ENCODE measurements around the gene EMX2. TPM values are rescaled to one million over a fixed set of nuclear protein-coding genes. Genes with fewer than 3 reads are reported as not detected.
A peak's percentile ranks its signal among the peaks of the same experiment; 100 is the strongest.

EMX2 gene
- total and polyA plus RNA-seq, 12 donors = 0.13 to 0.59 (median 0.15) TPM; not detected in 7

- Histone ChIP-seq H3K36me3 (no peaks in the 10 kb centered on the region), H3K4me3 (peak overlapping the region in 9 of 10 donors; percentile 12 to 45 (median 39)), H3K4me1 (peaks cover 4 to 37% (median 21%) of the 10 kb centered on the region in 9 donors), H3K27me3 (peaks cover 43 to 100% (median 98%) of the 10 kb centered on the region in 7 donors), H3K27ac (no peak overlapping the region), H3K9me3 (no peaks in the 10 kb centered on the region)
- TF ChIP-seq CTCF (IDR thresholded peaks at IDR 0.05) = no peak
- 2 to 3% methylated on average over 74 to 76 of the region's 76 CpGs for WGBS, 2 donors
- DNase-seq (no peak), ATAC-seq (peak in 1 of 8 donors; percentile 14)
- intact Hi-C loops (cut with DNase I) = loop anchor here in 8 of 10 donors (5.0 to 10.0 kb wide), 4 partner anchors 570 to 710 kb away; no protein-coding TSS in a partner anchor
Measured at GRCh38 chr10:117534321-117535297, 7.9 kb upstream of the EMX2 start.

GRCh38 chr10:117535298-117536071, 7.1 kb upstream of the EMX2 start:
- ATAC-seq (peak in 3 of 8 donors; percentile 8 to 50 (median 27)), DNase-seq (no peak)
- no peak for TF ChIP-seq CTCF (IDR thresholded peaks at IDR 0.05)
- H3K4me3 ChIP-seq = peak overlapping the region in 9 of 10 donors; percentile 12 to 45 (median 39)
- intact Hi-C loops (cut with DNase I) = loop anchor here (2.0 to 10.0 kb wide), 5 partner anchors 569 to 709 kb away; no protein-coding TSS in a partner anchor
- H3K4me1 ChIP-seq = peaks cover 4 to 37% (median 21%) of the 10 kb centered on the region in 9 donors
- H3K27me3 ChIP-seq = peaks cover 50 to 100% (median 99%) of the 10 kb centered on the region in 7 donors
- 3 to 4% methylated on average over 54 of the region's 54 CpGs for WGBS, 2 donors
- no peaks in the 10 kb centered on the region for H3K36me3 ChIP-seq
- H3K27ac ChIP-seq = no peak overlapping the region
- no peaks in the 10 kb centered on the region for H3K9me3 ChIP-seq

- Histone ChIP-seq H3K27ac (no peak overlapping the region), H3K36me3 (no peaks in the 10 kb centered on the region), H3K4me3 (no peak overlapping the region), H3K27me3 (peaks cover 50 to 100% (median 99%) of the 10 kb centered on the region in 7 donors), H3K9me3 (no peaks in the 10 kb centered on the region), H3K4me1 (peaks cover 4 to 37% (median 21%) of the 10 kb centered on the region in 9 donors)
- intact Hi-C loops (cut with DNase I) = loop anchor here (2.0 to 10.0 kb wide), 5 partner anchors 569 to 709 kb away; no protein-coding TSS in a partner anchor
- ATAC-seq (no peak), DNase-seq (no peak)
- 4 to 6% methylated on average over 34 to 35 of the region's 35 CpGs for WGBS, 2 donors
- no peak for TF ChIP-seq CTCF (IDR thresholded peaks at IDR 0.05)
Measured at GRCh38 chr10:117536072-117536865, 6.3 kb upstream of the EMX2 start.

Measured in heart right ventricle (tissue), 16 donors.